ENCODE measurements around the gene ACOT11.
"Not testable (repeated sequence)": the region's sequence is repeated elsewhere in the genome, so short reads cannot be mapped to it uniquely, and the experiment has no call there.

The ACOT11 gene

GRCh38 chr1:54624466-54625464 lies 76.7 kb downstream of the ACOT11 start:
- no peak for DNase-seq (ENCODE audit: insufficient read length)
- no peak for FAIRE-seq
- TF ChIP-seq POLR2AphosphoS5 (IDR thresholded peaks at IDR 0.05; ENCODE audit: low read depth, low read length) = no peak
- TF ChIP-seq TAF1 (IDR thresholded peaks at IDR 0.05; ENCODE audit: borderline replicate concordance, low read depth, low read length) = no peak
- no peak for TF ChIP-seq POLR2A (IDR thresholded peaks at IDR 0.05; ENCODE audit: low read depth, low read length)

GRCh38 chr1:54627196-54627595 lies 79.2 kb downstream of the ACOT11 start:
- no peak for DNase-seq (ENCODE audit: insufficient read length)
- FAIRE-seq = no peak
- TF ChIP-seq POLR2A (IDR thresholded peaks at IDR 0.05; ENCODE audit: low read depth, low read length) (no peak), TAF1 (IDR thresholded peaks at IDR 0.05; ENCODE audit: borderline replicate concordance, low read depth, low read length) (no peak), POLR2AphosphoS5 (IDR thresholded peaks at IDR 0.05; ENCODE audit: low read depth, low read length) (no peak)

- DNase-seq (ENCODE audit: insufficient read length); FAIRE-seq: not testable (repeated sequence)
Observed at GRCh38 chr1:54635804-54636203, 87.8 kb downstream of the ACOT11 start.

- DNase-seq (ENCODE audit: insufficient read length); FAIRE-seq: not testable (repeated sequence)
Observed at GRCh38 chr1:54636461-54637446, 88.7 kb downstream of the ACOT11 start.

- TF ChIP-seq POLR2AphosphoS5 (IDR thresholded peaks at IDR 0.05; ENCODE audit: low read depth, low read length) (no peak), POLR2A (IDR thresholded peaks at IDR 0.05; ENCODE audit: low read depth, low read length) (no peak), TAF1 (IDR thresholded peaks at IDR 0.05; ENCODE audit: borderline replicate concordance, low read depth, low read length) (no peak)
- FAIRE-seq (no peak), DNase-seq (ENCODE audit: insufficient read length) (no peak)
Observed at GRCh38 chr1:54640361-54640760, 92.3 kb downstream of the ACOT11 start.

GRCh38 chr1:54640863-54641836 lies 93.1 kb downstream of the ACOT11 start, which contains the start of gene MROH7:
Gene MROH7, plus strand, starts transcription at chr1:54641786. Its CDS starts 11,141 bp downstream, at chr1:54652927.
- no peak for FAIRE-seq
- DNase-seq (ENCODE audit: insufficient read length) = no peak
- TF ChIP-seq TAF1 (IDR thresholded peaks at IDR 0.05; ENCODE audit: borderline replicate concordance, low read depth, low read length) = no peak
- TF ChIP-seq POLR2A (IDR thresholded peaks at IDR 0.05; ENCODE audit: low read depth, low read length) = no peak
- no peak for TF ChIP-seq POLR2AphosphoS5 (IDR thresholded peaks at IDR 0.05; ENCODE audit: low read depth, low read length)

- no peak for FAIRE-seq
- DNase-seq (ENCODE audit: insufficient read length) = no peak
- TF ChIP-seq POLR2A (IDR thresholded peaks at IDR 0.05; ENCODE audit: low read depth, low read length) (no peak), TAF1 (IDR thresholded peaks at IDR 0.05; ENCODE audit: borderline replicate concordance, low read depth, low read length) (no peak), POLR2AphosphoS5 (IDR thresholded peaks at IDR 0.05; ENCODE audit: low read depth, low read length) (no peak)
Observed at GRCh38 chr1:54643736-54644135, 95.7 kb downstream of the ACOT11 start.

- TF ChIP-seq POLR2AphosphoS5 (IDR thresholded peaks at IDR 0.05; ENCODE audit: low read depth, low read length) (no peak), TAF1 (IDR thresholded peaks at IDR 0.05; ENCODE audit: borderline replicate concordance, low read depth, low read length) (no peak), POLR2A (IDR thresholded peaks at IDR 0.05; ENCODE audit: low read depth, low read length) (no peak)
- FAIRE-seq (no peak), DNase-seq (ENCODE audit: insufficient read length) (no peak)
Observed at GRCh38 chr1:54645806-54646676, 98.0 kb downstream of the ACOT11 start.

GRCh38 chr1:54649130-54649898 lies 101.3 kb downstream of the ACOT11 start:
- FAIRE-seq = no peak
- TF ChIP-seq POLR2A (IDR thresholded peaks at IDR 0.05; ENCODE audit: low read depth, low read length) (no peak), POLR2AphosphoS5 (IDR thresholded peaks at IDR 0.05; ENCODE audit: low read depth, low read length) (no peak), TAF1 (IDR thresholded peaks at IDR 0.05; ENCODE audit: borderline replicate concordance, low read depth, low read length) (no peak)
- DNase-seq (ENCODE audit: insufficient read length) = no peak
